Measurements from ENCODE around the gene KIF18A. TPM values are rescaled to one million over a fixed set of nuclear protein-coding genes. Genes with fewer than 3 reads are reported as not detected.

KIF18A gene
- total RNA-seq, 4 donors from 2014 or later = 1.7 to 9.1 (median 3.6) TPM

DNA sequence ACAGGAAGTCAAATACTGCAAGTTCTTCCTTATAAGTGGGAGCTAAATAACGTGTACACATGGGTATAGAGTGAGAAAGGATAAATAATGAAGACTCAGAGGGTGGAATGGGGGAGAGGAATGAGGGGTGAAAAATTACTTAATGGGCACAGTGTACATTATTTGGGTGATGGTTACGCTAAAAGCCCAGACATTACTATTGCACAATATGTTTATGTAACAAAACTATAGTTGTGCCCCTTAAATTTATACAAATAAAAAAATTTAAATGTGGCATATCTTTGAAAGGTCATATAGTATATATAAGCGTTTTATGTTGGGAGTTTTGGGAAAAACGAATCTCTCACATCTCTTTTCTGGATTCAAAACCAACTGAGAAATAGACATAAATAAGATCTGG, 96.1 kb downstream of the KIF18A start:
- WGBS, 2 donors = 90% methylated on average over 4 of the region's 4 CpGs
- no peak for TF ChIP-seq POLR2A (IDR thresholded peaks at IDR 0.05)
- TF ChIP-seq, protein P1, sequence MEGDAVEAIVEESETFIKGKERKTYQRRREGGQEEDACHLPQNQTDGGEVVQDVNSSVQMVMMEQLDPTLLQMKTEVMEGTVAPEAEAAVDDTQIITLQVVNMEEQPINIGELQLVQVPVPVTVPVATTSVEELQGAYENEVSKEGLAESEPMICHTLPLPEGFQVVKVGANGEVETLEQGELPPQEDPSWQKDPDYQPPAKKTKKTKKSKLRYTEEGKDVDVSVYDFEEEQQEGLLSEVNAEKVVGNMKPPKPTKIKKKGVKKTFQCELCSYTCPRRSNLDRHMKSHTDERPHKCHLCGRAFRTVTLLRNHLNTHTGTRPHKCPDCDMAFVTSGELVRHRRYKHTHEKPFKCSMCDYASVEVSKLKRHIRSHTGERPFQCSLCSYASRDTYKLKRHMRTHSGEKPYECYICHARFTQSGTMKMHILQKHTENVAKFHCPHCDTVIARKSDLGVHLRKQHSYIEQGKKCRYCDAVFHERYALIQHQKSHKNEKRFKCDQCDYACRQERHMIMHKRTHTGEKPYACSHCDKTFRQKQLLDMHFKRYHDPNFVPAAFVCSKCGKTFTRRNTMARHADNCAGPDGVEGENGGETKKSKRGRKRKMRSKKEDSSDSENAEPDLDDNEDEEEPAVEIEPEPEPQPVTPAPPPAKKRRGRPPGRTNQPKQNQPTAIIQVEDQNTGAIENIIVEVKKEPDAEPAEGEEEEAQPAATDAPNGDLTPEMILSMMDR (IDR thresholded peaks at IDR 0.05) = no peak

DNA sequence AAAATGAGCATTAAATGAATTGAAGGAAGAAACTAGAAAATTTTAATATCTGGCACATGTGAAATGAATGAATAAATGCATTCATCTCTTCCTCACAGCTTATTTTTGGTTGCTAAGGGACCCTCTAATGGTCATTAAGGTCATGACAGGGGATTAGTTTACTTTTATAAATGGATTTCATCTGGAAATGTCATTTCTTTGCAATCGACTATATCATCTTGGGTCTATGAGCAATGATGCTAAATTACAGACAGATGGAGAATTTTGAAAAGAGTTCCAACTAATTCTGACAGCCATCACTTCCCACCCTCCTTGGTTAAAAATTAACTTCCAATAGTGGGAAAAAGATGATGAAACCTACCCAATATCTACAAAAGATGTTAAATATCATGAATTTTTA, 98.0 kb downstream of the KIF18A start:
- WGBS, 2 donors = 54 to 68% methylated on average over 1 of the region's 1 CpG
- H3K9me3 ChIP-seq = no peaks in the 10 kb centered on the region
- intact Hi-C loops (cut with DNase I) = no loop called here
- no peaks in the 10 kb centered on the region for H3K36me3 ChIP-seq
- H3K27me3 ChIP-seq = no peaks in the 10 kb centered on the region
- TF ChIP-seq, protein P1 (IDR thresholded peaks at IDR 0.05) = no peak
- TF ChIP-seq POLR2A (IDR thresholded peaks at IDR 0.05) = no peak
- no peak overlapping the region for H3K27ac ChIP-seq
- no peak overlapping the region for H3K4me3 ChIP-seq
- no peak for DNase-seq
- no peaks in the 10 kb centered on the region for H3K4me1 ChIP-seq

More for the DNA sequence above, 96.1 kb downstream of the KIF18A start:
- Histone ChIP-seq H3K27me3 (no peaks in the 10 kb centered on the region), H3K4me1 (no peaks in the 10 kb centered on the region), H3K36me3 (no peaks in the 10 kb centered on the region), H3K4me3 (no peak overlapping the region), H3K9me3 (no peaks in the 10 kb centered on the region), H3K27ac (no peak overlapping the region)
- intact Hi-C loops (cut with DNase I) = no loop called here
- DNase-seq = no peak

DNA sequence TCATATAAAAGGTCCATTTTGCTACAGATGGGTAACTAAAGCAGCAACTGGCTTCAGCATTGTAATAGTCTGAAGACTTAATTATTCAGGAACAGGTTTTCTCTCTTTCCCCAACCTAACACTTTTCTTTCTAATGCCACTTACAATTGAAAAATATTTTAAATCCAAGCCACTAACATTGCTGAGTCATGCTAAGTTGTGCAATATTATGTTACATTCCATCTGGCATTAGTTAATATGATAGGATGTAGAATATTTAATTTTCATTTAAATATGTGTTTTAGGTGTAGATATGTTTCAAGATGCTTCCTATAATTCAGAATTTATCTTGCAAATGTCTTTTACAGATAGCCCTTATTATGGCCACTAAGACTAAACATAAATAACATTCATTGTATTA, 98.6 kb downstream of the KIF18A start:
- Histone ChIP-seq H3K36me3 (no peaks in the 10 kb centered on the region), H3K27me3 (no peaks in the 10 kb centered on the region), H3K4me1 (no peaks in the 10 kb centered on the region), H3K27ac (no peak overlapping the region), H3K9me3 (no peaks in the 10 kb centered on the region), H3K4me3 (no peak overlapping the region)
- no peak for TF ChIP-seq POLR2A (IDR thresholded peaks at IDR 0.05)
- TF ChIP-seq, protein P1 (IDR thresholded peaks at IDR 0.05) = no peak
- intact Hi-C loops (cut with DNase I) = no loop called here
- DNase-seq = no peak

DNA sequence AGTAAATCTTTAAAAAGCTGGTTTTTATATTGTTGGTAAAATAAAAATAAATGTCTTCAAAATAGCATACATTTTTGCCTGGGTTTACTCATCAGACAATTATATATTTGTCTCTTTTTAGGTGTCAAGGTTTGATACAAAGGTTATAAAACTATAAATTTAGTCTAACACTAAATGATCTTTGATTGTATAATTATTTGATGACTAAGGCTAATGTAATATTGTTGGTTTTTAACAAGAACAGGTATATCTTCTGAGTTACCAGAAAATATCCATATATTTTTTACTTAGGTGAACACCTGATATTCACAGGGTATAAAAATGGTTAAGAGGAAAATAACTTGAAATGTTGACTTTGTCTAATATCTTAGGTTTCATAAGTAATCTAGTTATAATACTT, 104.3 kb downstream of the KIF18A start:
- DNase-seq = no peak
- H3K4me3 ChIP-seq = no peak overlapping the region

DNA sequence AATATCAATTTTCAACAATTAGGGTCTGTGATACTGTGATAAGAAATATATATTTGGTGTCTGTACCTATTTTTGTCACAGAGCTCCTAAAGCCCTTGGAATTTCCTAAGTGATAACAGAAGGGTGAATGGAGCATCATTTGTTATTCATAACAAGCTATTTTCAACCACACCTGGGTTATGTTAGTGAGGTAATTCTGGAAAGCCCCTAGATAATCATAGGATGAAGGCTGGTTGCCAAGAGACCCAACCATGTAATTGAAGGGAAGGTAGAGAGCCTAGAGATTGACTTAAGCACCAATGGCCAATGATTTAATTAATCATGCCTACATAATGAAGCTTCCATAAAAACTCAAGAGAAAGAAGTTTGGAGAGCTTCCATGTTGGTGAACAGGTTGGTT, 109.4 kb downstream of the KIF18A start:
- no peak overlapping the region for H3K4me3 ChIP-seq
- TF ChIP-seq, protein P1 (IDR thresholded peaks at IDR 0.05) = no peak
- no peak for TF ChIP-seq POLR2A (IDR thresholded peaks at IDR 0.05)
- H3K9me3 ChIP-seq = peaks cover 0 to 27% (median 13%) of the 10 kb centered on the region in 3 donors
- intact Hi-C loops (cut with DNase I) = no loop called here
- H3K36me3 ChIP-seq = no peaks in the 10 kb centered on the region
- no peaks in the 10 kb centered on the region for H3K4me1 ChIP-seq
- H3K27ac ChIP-seq = no peak overlapping the region
- no peak for DNase-seq
- H3K27me3 ChIP-seq = no peaks in the 10 kb centered on the region

More for the DNA sequence above, 104.3 kb downstream of the KIF18A start:
- H3K27ac ChIP-seq = no peak overlapping the region
- H3K4me1 ChIP-seq = no peaks in the 10 kb centered on the region
- intact Hi-C loops (cut with DNase I) = no loop called here
- no peaks in the 10 kb centered on the region for H3K36me3 ChIP-seq
- TF ChIP-seq, protein P1 (IDR thresholded peaks at IDR 0.05) = no peak
- no peak for TF ChIP-seq POLR2A (IDR thresholded peaks at IDR 0.05)
- H3K27me3 ChIP-seq = no peaks in the 10 kb centered on the region
- H3K9me3 ChIP-seq = peaks cover 0 to 27% (median 13%) of the 10 kb centered on the region in 3 donors
